GM12878 (cell line): Measurements from ENCODE around the gene P2RY10. TPM values are rescaled to one million over a fixed set of nuclear protein-coding genes. Genes with fewer than 3 reads are reported as not detected.

Source experiments
- ATAC-seq: fragments of 200-7000 bp; cut with Tn5 transposase; 3 replicates; pipeline ENCODE4 v1.9.1; 2020; ENCODE audit warnings: mild to moderate bottlenecking, moderate library complexity
- BruUV-seq: library from RNA; stranded (reverse); fragments of 400-500 nt; replicated peaks from 2 replicates; lab custom pipeline; 2021; lab: Mats Ljungman, UMichigan
- CTCF ChIA-PET: fragments of 300-600 bp; sonication (Branson Sonifier 250); formaldehyde crosslinking; extraction: SDS; loops from one replicate; lab custom pipeline; 2021; ENCODE audit warnings: inconsistent platforms; lab: Yijun Ruan, JAX
- POLR2A ChIA-PET: fragments of 350-600 bp; formaldehyde crosslinking; extraction: SDS; loops from one replicate; lab custom pipeline; 2021; ENCODE audit warnings: inconsistent platforms; lab: Charles Lee
- RAD21 ChIA-PET: fragments of 300-600 bp; sonication (Branson Sonifier 250); formaldehyde crosslinking; loops from one replicate; lab custom pipeline; 2023; ENCODE audit warnings: antibody characterized with exemption; ENCODE audit not compliant: unreplicated experiment; lab: Charles Lee
- SMC1A ChIA-PET: fragments of 300-600 bp; sonication (Branson Sonifier 250); formaldehyde crosslinking; loops from one replicate; lab custom pipeline; 2023; ENCODE audit not compliant: unreplicated experiment, uncharacterized antibody; lab: Charles Lee
- DNase-seq: peaks from one replicate; pipeline ENCODE4 v3.0.0-alpha.2; 2011; ENCODE audit warnings: low read depth, low spot score
- FAIRE-seq: peaks from 3 replicates; lab custom pipeline; 2011; peaks lifted over from hg19 to GRCh38; lab: Jason Lieb, UNC
- H2AFZ ChIP-seq: 2 replicates; pipeline ENCODE4 v1.6.0; 2011; ENCODE audit warnings: low read depth, low read length, control low read depth; ENCODE audit not compliant: control insufficient read depth
- H3K27ac ChIP-seq: 2 replicates; pipeline ENCODE4 v1.5.1; 2011; ENCODE audit warnings: control low read depth; ENCODE audit not compliant: control insufficient read depth, insufficient read depth
- H3K27me3 ChIP-seq, 2 experiments: replicated peaks in 1 of 2; 2 replicates each; pipeline versions ENCODE4 v1.6.0 to v1.6.1; 2011; ENCODE audit warnings: low read length in 1 of 2; ENCODE audit not compliant: control insufficient read depth in 2 of 2, insufficient read depth in 2 of 2
- H3K36me3 ChIP-seq, 2 experiments: 2 replicates each; pipeline ENCODE4 v1.5.1; 2011; ENCODE audit warnings: low read length in 1 of 2; ENCODE audit not compliant: control insufficient read depth in 2 of 2, insufficient read depth in 2 of 2
- H3K4me1 ChIP-seq: 2 replicates; pipeline ENCODE4 v1.6.1; 2011; ENCODE audit warnings: mild to moderate bottlenecking, low read length, moderate library complexity, mixed read lengths; ENCODE audit not compliant: control insufficient read depth, insufficient read depth
- H3K4me2 ChIP-seq: 2 replicates; pipeline ENCODE4 v1.6.0; 2011; ENCODE audit warnings: control low read depth; ENCODE audit not compliant: control insufficient read depth, insufficient read depth
- H3K4me3 ChIP-seq: fragments of 200-600 bp; sonication (generic); 2 replicates; pipeline ENCODE4 v1.5.1; 2016
- H3K79me2 ChIP-seq: 2 replicates; pipeline ENCODE4 v1.6.0; 2011; ENCODE audit warnings: low read length; ENCODE audit not compliant: control insufficient read depth, insufficient read depth
- H3K9ac ChIP-seq: 2 replicates; pipeline ENCODE4 v1.8.0; 2011; ENCODE audit warnings: low read length, control low read depth, mixed read lengths; ENCODE audit not compliant: control insufficient read depth, insufficient read depth
- H3K9me3 ChIP-seq: replicated peaks from 3 replicates; pipeline ENCODE4 v1.5.1; 2011; ENCODE audit warnings: mild to moderate bottlenecking, low read length; ENCODE audit not compliant: control insufficient read depth, insufficient read depth
- H4K20me1 ChIP-seq: 2 replicates; pipeline ENCODE4 v1.6.0; 2011; ENCODE audit not compliant: control insufficient read depth, insufficient read depth
- BRCA1 ChIP-seq: IDR thresholded peaks from 2 replicates; pipeline ENCODE4 v1.6.1; 2011; ENCODE audit warnings: low read depth, low read length, improper control_type of control experiment
- CBX5 ChIP-seq: sonication (generic); IDR thresholded peaks from 2 replicates; pipeline ENCODE4 v1.6.1; 2016; ENCODE audit warnings: low read depth, moderate library complexity, mild to moderate bottlenecking, inconsistent platforms
- NFYA ChIP-seq: IDR thresholded peaks from 2 replicates; pipeline ENCODE4 v1.6.1; 2011; ENCODE audit warnings: low read depth, mild to moderate bottlenecking, low read length, improper control_type of control experiment, borderline replicate concordance
- NR2C1 ChIP-seq: fragments of 450-650 bp; IDR thresholded peaks from 2 replicates; pipeline ENCODE4 v1.6.1; 2017; ENCODE audit warnings: antibody characterized with exemption, mild to moderate bottlenecking, moderate library complexity
- PML ChIP-seq: IDR thresholded peaks from 2 replicates; pipeline ENCODE4 v1.6.1; 2012; ENCODE audit warnings: low read length, inconsistent platforms
- RBBP5 ChIP-seq: fragments of 200-600 bp; sonication (generic); conservative IDR thresholded peaks from 2 replicates; pipeline ENCODE4 v1.6.1; 2016
- SIX5 ChIP-seq: IDR thresholded peaks from 2 replicates; pipeline ENCODE4 v1.6.1; 2011; ENCODE audit warnings: mild to moderate bottlenecking, low read depth, low read length, moderate library complexity; ENCODE audit not compliant: severe bottlenecking
- SMAD1 ChIP-seq: fragments of 450-650 bp; IDR thresholded peaks from 2 replicates; pipeline ENCODE4 v1.6.1; 2018; ENCODE audit warnings: mild to moderate bottlenecking, low read depth; ENCODE audit not compliant: partially characterized antibody
- SPI1 ChIP-seq: IDR thresholded peaks from 2 replicates; pipeline ENCODE4 v1.6.1; 2011; ENCODE audit warnings: low read depth, mild to moderate bottlenecking, low read length, moderate library complexity, borderline replicate concordance; ENCODE audit not compliant: insufficient read depth
- SRF ChIP-seq, 2 experiments: IDR thresholded peaks; 2 replicates each; pipeline ENCODE4 v1.6.1; 2011; ENCODE audit warnings: low read depth in 2 of 2, low read length in 2 of 2, mild to moderate bottlenecking in 1 of 2, moderate library complexity in 1 of 2
- TARDBP ChIP-seq: IDR thresholded peaks from 2 replicates; pipeline ENCODE4 v1.6.1; 2016; ENCODE audit warnings: borderline replicate concordance
- TCF3 ChIP-seq: IDR thresholded peaks from 2 replicates; pipeline ENCODE4 v1.6.1; 2012; ENCODE audit warnings: low read depth, mild to moderate bottlenecking, low read length, borderline replicate concordance; ENCODE audit not compliant: insufficient read depth
- WRNIP1 ChIP-seq: IDR thresholded peaks from 2 replicates; pipeline ENCODE4 v1.6.1; 2011; ENCODE audit warnings: low read depth, low read length, improper control_type of control experiment, borderline replicate concordance
- ZNF207 ChIP-seq: fragments of 450-650 bp; IDR thresholded peaks from 2 replicates; pipeline ENCODE4 v1.6.1; 2014; ENCODE audit warnings: antibody characterized with exemption, mild to moderate bottlenecking, borderline replicate concordance
- ZNF217 ChIP-seq: fragments of 450-650 bp; IDR thresholded peaks from 2 replicates; pipeline ENCODE4 v1.6.1; 2017; ENCODE audit warnings: antibody characterized with exemption, mild to moderate bottlenecking
- WGBS: methylation state at CpG from one replicate; pipeline ENCODE4 v1.1.6; 2016; ENCODE audit warnings: low lambda C conversion rate; ENCODE audit not compliant: insufficient replicate concordance, insufficient coverage; ENCODE audit errors: missing lambda C conversion rate; 5-methylcytosine and 5-hydroxymethylcytosine counted together
- in situ Hi-C: fragments of 300-500 bp; cut with MboI; formaldehyde crosslinking; loops from 9 replicates; pipeline ENCODE4 v1.14.3; 2018; ENCODE audit warnings: mixed read lengths
- intact Hi-C: fragments of 100-400 bp; cut with micrococcal nuclease; formaldehyde crosslinking; loops from one replicate; pipeline ENCODE4 v1.14.2; 2022; ENCODE audit not compliant: unreplicated experiment
- polyA plus RNA-seq, 11 experiments: library from polyadenylated mRNA; depleted of rRNA in 4 of 11; unstranded in 6 of 11; stranded (reverse) in 5 of 11; fragments of >200 nt; fragmentation: Nextera tagmentation in 4 of 11; fragmentation: Illumina TruSeq in 1 of 11; extraction: Ambion mirVana in 4 of 11; extraction: Trizol in 1 of 11; gene quantifications; 1 replicate in 1 of 11; 2 replicates in 10 of 11; pipeline versions ENCODE4 v1.2.1 to v1.2.3, GENCODE V29; 2011 to 2016; ENCODE audit warnings: inconsistent platforms in 2 of 11, missing spikeins in 2 of 11, low read depth in 1 of 11
- total RNA-seq, 4 experiments: library from RNA; depleted of rRNA in 3 of 4; stranded (reverse); fragments of >200 nt in 3 of 4; fragmentation: Illumina TruSeq in 1 of 4; extraction: Trizol in 1 of 4; gene quantifications; 2 replicates each; pipeline versions ENCODE4 v1.2.1 to v1.2.3, GENCODE V29; 2013 to 2021
- TF ChIP-seq, protein P1 (sequence below): fragments of 450-650 bp; IDR thresholded peaks from 2 replicates; pipeline ENCODE4 v1.6.1; 2017; ENCODE audit warnings: borderline replicate concordance
- TF ChIP-seq, protein P2 (sequence below): IDR thresholded peaks from 2 replicates; pipeline ENCODE4 v1.6.1; 2012; ENCODE audit warnings: low read depth, low read length, improper control_type of control experiment
- TF ChIP-seq, protein P3 (sequence below): fragments of 450-650 bp; formaldehyde crosslinking; IDR thresholded peaks from 2 replicates; pipeline ENCODE4 v1.5.0; 2022; ENCODE audit warnings: mild to moderate bottlenecking, missing genetic modification characterization

P2RY10 gene
- total and polyA plus RNA-seq, 10 of the 15 experiments (the other 5 are each of a cell fraction or from before 2014, with no cell fraction given), result 43.8 to 288 (median 72.1) TPM

DNA sequence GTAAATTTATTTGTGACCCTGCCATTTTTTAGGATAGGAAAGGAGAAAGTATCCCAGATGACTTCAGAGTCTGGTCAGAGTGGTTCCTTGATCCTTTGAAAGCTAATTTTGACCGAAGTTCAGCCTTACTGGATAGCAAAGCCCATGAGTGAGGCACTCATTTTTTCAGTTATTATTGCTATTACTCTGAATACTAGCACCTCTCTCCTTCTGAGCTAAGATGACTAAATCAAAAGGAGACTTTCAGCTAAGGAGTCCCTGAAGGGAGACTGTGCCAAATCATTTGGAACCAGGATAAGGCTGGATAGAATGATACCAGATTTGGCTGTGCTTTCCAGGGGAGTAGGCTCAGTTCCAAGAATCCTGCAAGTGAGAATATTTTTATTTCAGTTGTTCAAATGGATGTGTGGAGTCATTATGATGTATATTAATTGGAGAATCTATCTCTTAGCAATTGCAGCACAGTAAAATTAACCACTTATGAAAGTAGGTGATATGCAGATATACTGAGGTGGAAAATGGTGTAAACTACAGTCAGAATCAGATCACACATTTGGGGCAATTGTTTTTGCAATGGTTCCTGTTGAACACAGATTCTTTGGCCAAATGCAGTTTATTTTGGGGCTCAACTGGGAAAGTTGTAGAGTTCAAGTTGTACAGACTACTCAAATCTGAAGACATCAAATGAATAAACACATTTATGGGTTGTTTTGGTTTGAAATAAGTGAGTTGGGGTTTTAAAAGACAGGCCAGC lies 1.2 kb downstream of the P2RY10 start:
- Histone ChIP-seq H2AFZ (no peak overlapping the region), H4K20me1 (no peaks in the 10 kb centered on the region), H3K4me2 (peak overlapping the region; percentile 61), H3K9me3 (peaks cover 2% of the 10 kb centered on the region; the same call in 2 of the 3 replicates), H3K27me3 (no peaks in the 10 kb centered on the region), H3K36me3 (no peaks in the 10 kb centered on the region), H3K27ac (peak overlapping the region; percentile 84), H3K79me2 (peaks cover 69% of the 10 kb centered on the region), H3K4me3 (peak overlapping the region; percentile 86), H3K9ac (peak overlapping the region; percentile 83), H3K4me1 (peaks cover 10% of the 10 kb centered on the region)
- peak; percentile 13 for ATAC-seq
- WGBS, result 0% methylated on average over 1 of the region's 1 CpG
- intact Hi-C loops (loop anchor here (5.0 to 10.0 kb wide), 6 partner anchors 36 to 882 kb away; partner anchors contain the start of gene RTL3), in situ Hi-C loops (loop anchor here (5.0 kb wide), 3 partner anchors 201 to 389 kb away; no protein-coding TSS in a partner anchor)
- CTCF ChIA-PET, result interaction anchor here (0.9 to 3.3 kb wide), 5 partner anchors 11 to 325 kb away, joined by 3 to 14 read pairs (median 3); no protein-coding TSS in a partner anchor
- DNase-seq, result no peak
- POLR2A ChIA-PET, result interaction anchor here (1.2 to 3.6 kb wide), 3 partner anchors 12 to 313 kb away, joined by 8 to 39 read pairs (median 10); no protein-coding TSS in a partner anchor
- RAD21 ChIA-PET, result interaction anchor here (0.6 to 11.2 kb wide), 17 partner anchors 8 to 318 kb away, joined by 3 to 121 read pairs (median 5); partner anchors contain the start of gene GPR174
- BruUV-seq, result no TSS peak
- FAIRE-seq, result no peak
- SMC1A ChIA-PET, result interaction anchor here (1.0 to 10.8 kb wide), 13 partner anchors 11 to 322 kb away, joined by 3 to 84 read pairs (median 3); partner anchors contain the start of gene GPR174
- TF ChIP-seq ZNF207, result no peak
- TF ChIP-seq, protein P1, sequence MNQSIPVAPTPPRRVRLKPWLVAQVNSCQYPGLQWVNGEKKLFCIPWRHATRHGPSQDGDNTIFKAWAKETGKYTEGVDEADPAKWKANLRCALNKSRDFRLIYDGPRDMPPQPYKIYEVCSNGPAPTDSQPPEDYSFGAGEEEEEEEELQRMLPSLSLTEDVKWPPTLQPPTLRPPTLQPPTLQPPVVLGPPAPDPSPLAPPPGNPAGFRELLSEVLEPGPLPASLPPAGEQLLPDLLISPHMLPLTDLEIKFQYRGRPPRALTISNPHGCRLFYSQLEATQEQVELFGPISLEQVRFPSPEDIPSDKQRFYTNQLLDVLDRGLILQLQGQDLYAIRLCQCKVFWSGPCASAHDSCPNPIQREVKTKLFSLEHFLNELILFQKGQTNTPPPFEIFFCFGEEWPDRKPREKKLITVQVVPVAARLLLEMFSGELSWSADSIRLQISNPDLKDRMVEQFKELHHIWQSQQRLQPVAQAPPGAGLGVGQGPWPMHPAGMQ, result no peak
- TF ChIP-seq, protein P2, sequence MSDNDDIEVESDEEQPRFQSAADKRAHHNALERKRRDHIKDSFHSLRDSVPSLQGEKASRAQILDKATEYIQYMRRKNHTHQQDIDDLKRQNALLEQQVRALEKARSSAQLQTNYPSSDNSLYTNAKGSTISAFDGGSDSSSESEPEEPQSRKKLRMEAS, result no peak
- no peak for TF ChIP-seq NR2C1
- no peak for TF ChIP-seq BRCA1
- TF ChIP-seq NFYA, result no peak
- TF ChIP-seq SRF (IDR thresholded peaks at IDR 0.05; ENCODE audit: low read depth in 2 of 2, low read length in 2 of 2), result no peak
- no peak for TF ChIP-seq SPI1
- TF ChIP-seq TARDBP, result no peak
- TF ChIP-seq, protein P3, sequence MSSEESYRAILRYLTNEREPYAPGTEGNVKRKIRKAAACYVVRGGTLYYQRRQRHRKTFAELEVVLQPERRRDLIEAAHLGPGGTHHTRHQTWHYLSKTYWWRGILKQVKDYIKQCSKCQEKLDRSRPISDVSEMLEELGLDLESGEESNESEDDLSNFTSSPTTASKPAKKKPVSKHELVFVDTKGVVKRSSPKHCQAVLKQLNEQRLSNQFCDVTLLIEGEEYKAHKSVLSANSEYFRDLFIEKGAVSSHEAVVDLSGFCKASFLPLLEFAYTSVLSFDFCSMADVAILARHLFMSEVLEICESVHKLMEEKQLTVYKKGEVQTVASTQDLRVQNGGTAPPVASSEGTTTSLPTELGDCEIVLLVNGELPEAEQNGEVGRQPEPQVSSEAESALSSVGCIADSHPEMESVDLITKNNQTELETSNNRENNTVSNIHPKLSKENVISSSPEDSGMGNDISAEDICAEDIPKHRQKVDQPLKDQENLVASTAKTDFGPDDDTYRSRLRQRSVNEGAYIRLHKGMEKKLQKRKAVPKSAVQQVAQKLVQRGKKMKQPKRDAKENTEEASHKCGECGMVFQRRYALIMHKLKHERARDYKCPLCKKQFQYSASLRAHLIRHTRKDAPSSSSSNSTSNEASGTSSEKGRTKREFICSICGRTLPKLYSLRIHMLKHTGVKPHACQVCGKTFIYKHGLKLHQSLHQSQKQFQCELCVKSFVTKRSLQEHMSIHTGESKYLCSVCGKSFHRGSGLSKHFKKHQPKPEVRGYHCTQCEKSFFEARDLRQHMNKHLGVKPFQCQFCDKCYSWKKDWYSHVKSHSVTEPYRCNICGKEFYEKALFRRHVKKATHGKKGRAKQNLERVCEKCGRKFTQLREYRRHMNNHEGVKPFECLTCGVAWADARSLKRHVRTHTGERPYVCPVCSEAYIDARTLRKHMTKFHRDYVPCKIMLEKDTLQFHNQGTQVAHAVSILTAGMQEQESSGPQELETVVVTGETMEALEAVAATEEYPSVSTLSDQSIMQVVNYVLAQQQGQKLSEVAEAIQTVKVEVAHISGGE (CRISPR knock-in tag), result no peak
- TF ChIP-seq SMAD1, result peak; percentile 38
- no peak for TF ChIP-seq SIX5
- TF ChIP-seq PML, result no peak
- TF ChIP-seq WRNIP1, result no peak
- TF ChIP-seq ZNF217, result no peak
- no peak for TF ChIP-seq TCF3
- no peak for TF ChIP-seq CBX5
- no peak for TF ChIP-seq RBBP5
